LoVo (cell line): Measurements from ENCODE around the gene NSFL1C.
A peak's percentile ranks its signal among the peaks of the same experiment; 100 is the strongest.
"Not testable (repeated sequence)": the region's sequence is repeated elsewhere in the genome, so short reads cannot be mapped to it uniquely, and the experiment has no call there.

Source experiments
- DNase-seq: peaks from one replicate; pipeline ENCODE4 v3.0.0-alpha.2; 2016; ENCODE audit warnings: low spot score

NSFL1C gene

GRCh38 chr20:1466211-1467081 is at the start of gene NSFL1C:
TSS of gene NSFL1C (minus strand) at chr20:1466849. CDS start at chr20:1466824, 25 bp downstream.
- DNase-seq = peak; percentile 89

- DNase-seq = no peak
Observed at GRCh38 chr20:1513801-1514200, 47.2 kb upstream of the NSFL1C start.

- DNase-seq = no peak
Observed at GRCh38 chr20:1509237-1509636, 42.6 kb upstream of the NSFL1C start.

DNA sequence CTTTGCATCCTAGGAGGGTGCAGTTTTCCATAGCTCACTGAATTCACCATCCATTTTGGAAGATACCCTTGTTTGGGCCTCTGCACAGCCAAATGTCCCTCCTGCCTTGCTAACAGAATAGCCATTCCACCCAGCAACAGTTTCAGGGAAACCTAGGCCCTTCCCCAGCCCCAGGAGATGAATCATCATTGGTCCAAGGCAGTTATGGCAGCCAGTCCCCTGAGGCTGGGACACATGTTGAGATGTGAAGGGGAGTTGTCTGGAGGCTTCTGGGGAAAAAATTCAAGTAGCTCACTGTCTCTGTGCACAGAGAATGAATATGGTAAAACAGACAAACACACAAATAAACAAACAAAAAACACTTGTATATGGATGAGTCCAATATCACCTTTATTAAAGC is 41.9 kb upstream of the NSFL1C start:
- no peak for DNase-seq

DNA sequence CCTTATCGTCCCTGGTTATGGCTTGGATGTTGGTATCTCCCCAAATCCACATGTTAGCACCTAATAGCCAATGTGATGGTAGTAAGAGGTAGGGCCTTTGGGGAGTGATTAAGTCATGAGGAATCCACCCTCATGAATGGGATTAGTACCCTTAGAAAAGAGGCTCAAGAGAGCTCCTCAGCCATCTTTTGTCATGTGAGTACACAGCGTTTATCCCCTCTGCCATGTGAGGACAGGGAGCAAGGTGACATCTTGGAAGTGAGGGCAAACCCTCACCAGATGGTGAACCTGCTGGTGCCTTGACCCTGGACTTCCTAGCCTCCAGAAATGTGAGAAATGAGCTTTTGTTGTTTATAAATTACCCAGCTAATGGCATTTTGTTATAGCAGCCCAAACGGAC is 40.6 kb upstream of the NSFL1C start:
- DNase-seq = no peak

DNA sequence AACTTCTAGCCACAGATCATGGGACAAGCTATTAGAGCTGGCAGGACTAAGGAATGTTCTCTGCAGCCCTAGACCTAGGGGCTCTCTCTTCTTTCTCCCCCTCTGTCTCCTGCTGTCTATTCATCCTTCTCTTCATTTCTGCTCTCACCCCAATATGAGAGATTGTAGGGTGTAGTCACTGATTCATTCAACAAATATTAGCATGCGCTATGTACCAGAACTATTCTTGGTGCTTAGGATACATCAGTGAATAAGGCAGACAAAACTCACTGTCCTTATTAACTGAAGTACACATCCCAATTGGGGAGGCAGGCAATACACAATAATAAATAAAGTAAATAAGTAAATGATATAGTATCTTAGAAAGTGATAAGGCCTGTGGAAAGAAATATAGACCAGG is 39.2 kb upstream of the NSFL1C start:
- DNase-seq = no peak

GRCh38 chr20:1505361-1505760 is 38.7 kb upstream of the NSFL1C start:
- DNase-seq = no peak

GRCh38 chr20:1503564-1504227 is 37.0 kb upstream of the NSFL1C start:
- DNase-seq = peak; percentile 83

DNA sequence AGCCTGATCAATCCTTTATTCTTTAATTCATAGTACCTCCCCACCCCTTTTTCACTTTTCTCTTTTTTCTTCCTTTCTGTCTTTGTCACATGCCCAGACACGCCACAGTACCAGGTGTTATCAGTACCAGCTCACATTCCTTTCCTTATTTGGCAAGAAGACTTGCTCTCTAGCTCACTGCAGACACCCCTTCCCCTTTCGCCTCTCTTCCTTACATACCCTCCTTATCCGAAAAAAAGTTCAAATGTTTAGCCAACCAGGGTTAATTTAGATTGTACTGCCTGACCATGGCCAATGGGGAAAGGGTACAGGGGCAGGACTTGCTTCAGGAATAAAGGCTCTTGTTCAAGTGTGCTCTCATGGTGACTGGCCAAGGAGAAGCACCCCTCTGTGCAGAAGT is 33.8 kb upstream of the NSFL1C start:
- no peak for DNase-seq

DNA sequence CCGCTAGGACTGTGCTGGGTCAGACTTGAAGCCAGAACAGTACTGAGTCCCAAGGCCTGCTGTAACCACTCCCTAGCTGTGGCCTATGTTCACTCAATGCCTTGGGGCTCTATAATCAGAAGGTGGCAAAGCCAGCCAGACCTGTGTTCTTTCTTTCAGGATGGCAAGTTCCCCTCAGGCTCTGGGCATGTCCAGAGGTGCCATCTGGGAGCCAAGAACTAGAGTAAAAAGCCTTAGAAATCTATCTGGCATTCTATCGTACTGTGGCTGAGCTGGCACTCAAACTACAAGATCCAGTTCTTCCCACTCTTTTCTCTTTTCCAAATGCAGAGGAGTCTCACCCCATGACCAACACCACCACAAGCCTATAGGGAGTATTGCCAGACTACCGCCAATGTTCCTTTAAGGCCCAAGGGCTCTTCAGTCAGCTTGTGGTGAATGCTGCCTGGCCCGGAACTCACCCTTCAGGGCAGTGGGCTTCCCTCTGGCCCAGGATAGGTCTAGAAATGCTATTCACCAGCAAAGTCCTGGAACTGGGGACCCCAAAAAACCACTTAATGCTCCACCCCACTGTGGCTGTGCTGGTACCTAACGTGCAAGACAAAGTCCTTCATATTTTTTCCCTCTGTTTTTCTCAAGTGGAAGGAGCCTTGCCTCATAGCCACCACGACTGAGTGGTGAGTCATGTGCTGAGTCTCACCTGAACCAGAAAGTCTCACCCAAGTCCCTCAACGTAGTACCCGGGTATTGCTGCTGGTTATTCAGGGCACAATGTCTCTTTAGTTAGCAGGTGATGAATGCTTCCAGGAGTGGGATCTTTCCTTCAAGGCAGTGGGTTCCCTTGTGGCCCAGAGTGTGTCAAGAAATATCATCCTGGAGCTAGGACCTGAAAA is 33.1 kb upstream of the NSFL1C start:
- DNase-seq = peak; percentile 39

DNA sequence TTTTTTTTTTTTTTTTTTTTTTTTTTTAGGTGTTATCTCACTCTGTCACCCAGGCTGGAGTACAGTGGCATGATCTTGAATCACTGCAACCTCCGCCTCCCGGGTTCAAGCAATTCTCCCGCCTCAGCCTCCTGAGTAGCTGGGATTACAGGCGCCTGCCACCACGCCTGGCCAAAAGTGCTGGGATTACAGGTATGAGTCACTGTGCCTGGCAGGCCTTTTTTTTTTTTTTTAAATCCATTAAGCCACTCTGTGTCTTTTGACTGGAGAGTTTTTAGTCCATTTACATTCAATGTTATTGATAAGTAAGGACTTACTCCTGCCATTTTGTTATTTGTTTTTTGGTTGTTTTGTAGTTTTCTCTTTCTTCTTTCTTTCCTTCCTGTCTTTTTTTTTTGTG is 30.7 kb upstream of the NSFL1C start:
- DNase-seq = not testable (repeated sequence)

GRCh38 chr20:1496930-1497329 is 30.3 kb upstream of the NSFL1C start:
- no peak for DNase-seq

GRCh38 chr20:1494436-1494835 is 27.8 kb upstream of the NSFL1C start:
- DNase-seq = no peak

GRCh38 chr20:1493536-1493935 is 26.9 kb upstream of the NSFL1C start:
- no peak for DNase-seq

GRCh38 chr20:1491860-1492642 is 25.4 kb upstream of the NSFL1C start:
- DNase-seq = no peak

DNA sequence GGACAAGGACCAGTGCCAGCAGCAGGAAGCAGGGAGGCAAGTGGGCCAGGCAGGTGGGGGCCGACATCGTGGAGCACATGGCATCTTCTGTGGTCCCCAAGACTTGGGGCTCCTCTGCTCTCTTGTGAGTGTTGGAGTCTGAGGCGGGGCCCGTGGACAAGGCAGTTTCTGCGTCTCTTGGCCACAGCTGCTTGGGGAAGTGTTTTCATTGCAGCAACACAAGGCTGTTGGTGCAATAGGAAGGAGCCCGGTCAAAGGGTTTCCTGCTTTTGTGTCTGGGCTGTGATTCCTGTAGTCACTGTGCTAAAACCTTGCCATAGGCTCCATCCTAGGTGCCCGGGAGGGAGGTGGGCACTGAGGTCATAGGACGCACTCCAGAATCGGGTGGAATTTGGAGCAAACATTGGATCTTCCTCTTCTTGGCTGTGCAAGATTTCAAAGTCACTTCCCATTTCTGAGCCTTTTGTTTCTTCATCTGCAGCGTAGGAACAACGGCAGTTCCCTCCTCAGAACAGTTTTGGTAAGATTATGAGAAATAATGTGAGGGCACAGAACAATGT is 24.7 kb upstream of the NSFL1C start, which contains the start of gene SIRPB2:
SIRPB2 (minus strand) TSS at position 140 of the 560 bp plus-strand sequence; CDS start at position 79, 61 bp downstream.
- no peak for DNase-seq

DNA sequence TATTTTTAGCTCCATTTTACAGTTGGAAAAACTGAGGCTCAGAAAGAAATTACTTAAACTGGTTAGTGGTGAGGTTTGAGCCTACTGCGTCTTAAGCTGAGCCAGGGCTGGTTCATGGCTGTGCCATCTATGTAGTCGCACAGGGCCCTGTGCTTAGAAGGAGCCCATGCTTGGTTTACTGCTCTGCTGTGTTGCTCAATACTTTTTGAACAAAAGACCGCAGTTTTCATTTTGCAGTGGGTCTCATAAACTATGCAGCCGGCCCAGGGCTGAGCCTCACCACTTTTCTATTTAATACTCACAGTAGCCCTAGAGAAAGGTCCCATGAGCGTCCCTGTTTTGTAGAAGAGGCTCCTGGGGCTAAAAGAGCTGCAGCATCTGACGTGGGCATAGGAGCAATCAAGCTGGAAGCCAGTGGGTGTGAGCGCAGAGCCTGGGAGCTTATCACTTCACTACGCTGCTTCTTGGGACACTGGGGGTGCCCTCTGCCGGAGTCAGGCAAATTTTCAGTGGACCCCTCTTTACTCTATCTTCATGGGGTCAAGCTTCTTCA is 24.1 kb upstream of the NSFL1C start:
- DNase-seq = no peak

DNA sequence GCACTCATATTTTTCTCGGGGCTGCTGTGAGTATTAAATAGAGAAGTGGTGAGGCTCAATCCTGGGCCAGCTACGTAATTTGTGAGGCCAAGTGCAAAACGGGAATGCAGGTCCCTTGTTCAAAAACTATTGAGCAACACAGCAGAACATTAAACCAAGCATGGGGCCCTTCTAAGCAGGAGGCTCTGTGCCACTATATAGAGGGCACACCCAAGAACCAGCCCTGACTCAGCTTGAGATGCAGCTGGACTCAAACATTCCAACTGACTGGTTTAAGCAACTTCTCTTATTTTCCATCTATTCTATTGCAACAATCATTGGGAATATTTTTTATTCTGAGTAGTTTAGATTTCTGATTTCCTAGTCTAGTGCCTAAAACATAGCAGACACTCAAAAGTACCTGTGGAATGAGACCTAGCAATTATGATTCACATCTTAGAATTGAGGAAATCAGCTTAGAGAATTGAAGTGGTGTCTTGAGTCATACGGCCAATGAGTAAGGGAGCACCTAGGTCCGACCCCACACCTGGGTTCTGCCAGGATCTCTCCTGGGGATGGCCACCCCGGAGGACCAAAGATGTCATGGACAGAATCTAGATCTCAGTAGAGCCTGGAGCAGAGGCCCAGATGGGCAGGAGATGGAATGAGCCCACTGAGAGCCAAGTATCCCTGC is 23.3 kb upstream of the NSFL1C start:
- DNase-seq = peak; percentile 10

DNA sequence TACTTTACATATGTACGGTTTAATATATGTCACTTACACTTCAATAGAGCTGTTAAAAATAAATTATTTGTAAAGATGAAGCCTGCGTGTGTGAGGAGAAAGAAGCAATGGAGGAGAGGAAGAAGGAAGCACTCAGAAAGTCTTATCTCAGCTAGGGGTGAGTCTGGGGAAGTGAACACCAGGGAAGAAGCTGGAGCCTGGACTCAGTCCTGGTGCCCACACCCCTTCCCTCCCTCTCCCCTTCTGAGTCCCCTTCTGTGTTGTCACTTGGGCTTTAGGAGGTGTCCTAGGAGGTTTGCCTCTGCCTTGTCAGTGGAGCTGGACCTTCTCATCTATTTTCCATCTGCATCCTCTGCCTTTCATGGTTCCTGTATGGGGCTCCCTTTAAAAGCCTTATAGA is 22.7 kb upstream of the NSFL1C start:
- DNase-seq = no peak

DNA sequence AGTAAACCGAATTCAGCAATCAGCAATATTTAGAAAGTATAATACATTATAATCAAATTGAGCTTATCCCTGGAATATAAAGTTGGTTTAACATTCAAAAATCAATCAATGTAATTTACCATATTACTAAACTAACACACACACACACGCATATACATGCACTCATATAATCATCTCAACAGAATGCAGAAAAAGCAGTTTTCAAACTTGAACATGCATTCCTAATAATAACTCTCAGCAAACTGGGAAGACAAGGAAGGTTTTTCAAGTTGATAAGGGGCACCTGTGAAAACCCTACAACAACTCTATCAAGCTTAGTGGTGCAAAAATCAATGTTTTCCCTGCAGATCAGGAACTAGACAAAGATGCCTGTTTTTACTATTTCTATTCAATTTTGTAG is 19.9 kb upstream of the NSFL1C start:
- DNase-seq = no peak
